Measurements from ENCODE around the gene OR52N1. TPM values are rescaled to one million over a fixed set of nuclear protein-coding genes. Genes with fewer than 3 reads are reported as not detected.

The OR52N1 gene
- polyA plus RNA-seq, 6 donors from 2014 or later, result not detected

- H3K27ac Mint-ChIP-seq, result no peak within 1 kb of the TSS
These were observed 7.8 kb downstream of the OR52N1 start, which contains the start of gene OR52N5 for GRCh38 chr11:5783255-5783654. Gene OR52N5 (minus strand): TSS chr11:5783355. CDS start chr11:5778634, 4,721 bp downstream.

GRCh38 chr11:5767056-5767455, 24.0 kb downstream of the OR52N1 start:
- Mint-ChIP-seq H3K27ac (no peak overlapping the region), H3K36me3 (no peaks in the 10 kb centered on the region), H3K27me3 (peaks cover 0 to 23% (median 0%) of the 10 kb centered on the region in 3 donors), H3K4me3 (no peak overlapping the region), H3K9me3 (no peaks in the 10 kb centered on the region), H3K4me1 (no peaks in the 10 kb centered on the region)
- ATAC-seq (ENCODE audit: low read depth in 2 of 2) (no peak), DNase-seq (no peak)

More at GRCh38 chr11:5783255-5783654, 7.8 kb downstream of the OR52N1 start, which contains the start of gene OR52N5:
- Mint-ChIP-seq H3K36me3 (no peaks in the 10 kb centered on the region), H3K4me3 (no peak within 1 kb of the TSS), H3K9me3 (peaks cover 0 to 7% (median 0%) of the 10 kb centered on the region in 7 donors), H3K27me3 (peaks cover 9 to 29% (median 20%) of the 10 kb centered on the region in 3 donors), H3K4me1 (no peaks in the 10 kb centered on the region)
- no peak for DNase-seq
- ATAC-seq (ENCODE audit: low read depth in 2 of 2), result no peak

- no peaks in the 10 kb centered on the region for H3K9me3 Mint-ChIP-seq
- H3K27me3 Mint-ChIP-seq, result peaks cover 0 to 13% (median 6%) of the 10 kb centered on the region in 3 donors
- H3K4me1 Mint-ChIP-seq, result no peaks in the 10 kb centered on the region
- DNase-seq (no peak), ATAC-seq (ENCODE audit: low read depth in 2 of 2) (no peak)
- H3K36me3 Mint-ChIP-seq, result peaks cover 0 to 8% of the 10 kb centered on the region in 2 donors
- no peak within 1 kb of the TSS for H3K4me3 Mint-ChIP-seq
- no peak within 1 kb of the TSS for H3K27ac Mint-ChIP-seq
These were observed 37.1 kb downstream of the OR52N1 start, which contains the start of gene OR52N4 for GRCh38 chr11:5753943-5754342. Gene OR52N4 (plus strand): TSS chr11:5754243. CDS start chr11:5754741, 498 bp downstream.

GRCh38 chr11:5749836-5750235, 41.2 kb downstream of the OR52N1 start:
- ATAC-seq (ENCODE audit: low read depth in 2 of 2) (no peak), DNase-seq (no peak)
- no peak overlapping the region for H3K4me3 Mint-ChIP-seq
- H3K9me3 Mint-ChIP-seq, result peaks cover 0 to 4% (median 0%) of the 10 kb centered on the region in 7 donors
- no peaks in the 10 kb centered on the region for H3K36me3 Mint-ChIP-seq
- H3K27ac Mint-ChIP-seq, result no peak overlapping the region
- no peaks in the 10 kb centered on the region for H3K4me1 Mint-ChIP-seq
- no peaks in the 10 kb centered on the region for H3K27me3 Mint-ChIP-seq

GRCh38 chr11:5746614-5747013, 44.5 kb downstream of the OR52N1 start:
- H3K9me3 Mint-ChIP-seq, result peaks cover 5 to 28% (median 15%) of the 10 kb centered on the region in 7 donors
- no peak overlapping the region for H3K27ac Mint-ChIP-seq
- no peak overlapping the region for H3K4me3 Mint-ChIP-seq
- no peaks in the 10 kb centered on the region for H3K4me1 Mint-ChIP-seq
- peaks cover 6 to 17% of the 10 kb centered on the region in 2 donors for H3K36me3 Mint-ChIP-seq
- DNase-seq (no peak), ATAC-seq (ENCODE audit: low read depth in 2 of 2) (no peak)
- peaks cover 0 to 8% (median 7%) of the 10 kb centered on the region in 3 donors for H3K27me3 Mint-ChIP-seq

- H3K9me3 Mint-ChIP-seq, result peaks cover 5 to 31% (median 23%) of the 10 kb centered on the region in 7 donors
- no peak for ATAC-seq (ENCODE audit: low read depth in 2 of 2)
- peaks cover 31 to 40% of the 10 kb centered on the region in 2 donors for H3K36me3 Mint-ChIP-seq
- no peak overlapping the region for H3K4me3 Mint-ChIP-seq
- peaks cover 0 to 15% (median 0%) of the 10 kb centered on the region in 3 donors for H3K27me3 Mint-ChIP-seq
- peak overlapping the region in 1 of 6 donors; percentile 3 for H3K27ac Mint-ChIP-seq
- no peaks in the 10 kb centered on the region for H3K4me1 Mint-ChIP-seq
- no peak for DNase-seq
These were observed 52.6 kb downstream of the OR52N1 start for GRCh38 chr11:5738431-5738830.

- H3K9me3 Mint-ChIP-seq, result peaks cover 5 to 30% (median 20%) of the 10 kb centered on the region in 7 donors
These were observed 53.2 kb downstream of the OR52N1 start for GRCh38 chr11:5737670-5738392.

GRCh38 chr11:5737091-5737490, 54.0 kb downstream of the OR52N1 start:
- no peaks in the 10 kb centered on the region for H3K4me1 Mint-ChIP-seq
- H3K9me3 Mint-ChIP-seq, result peaks cover 4 to 23% (median 14%) of the 10 kb centered on the region in 7 donors
- peak overlapping the region in 1 of 8 donors; percentile 57 for H3K4me3 Mint-ChIP-seq
- DNase-seq (no peak), ATAC-seq (ENCODE audit: low read depth in 2 of 2) (no peak)
- H3K36me3 Mint-ChIP-seq, result peaks cover 31 to 35% of the 10 kb centered on the region in 2 donors
- H3K27me3 Mint-ChIP-seq, result peaks cover 0 to 12% (median 0%) of the 10 kb centered on the region in 3 donors
- H3K27ac Mint-ChIP-seq, result no peak overlapping the region

More at GRCh38 chr11:5737670-5738392, 53.2 kb downstream of the OR52N1 start:
- Mint-ChIP-seq H3K27me3 (peaks cover 0 to 15% (median 0%) of the 10 kb centered on the region in 3 donors), H3K4me3 (no peak overlapping the region), H3K27ac (peak overlapping the region in 1 of 6 donors; percentile 3), H3K4me1 (no peaks in the 10 kb centered on the region), H3K36me3 (peaks cover 31 to 38% of the 10 kb centered on the region in 2 donors)
- DNase-seq (no peak), ATAC-seq (ENCODE audit: low read depth in 2 of 2) (no peak)

Other genes with a start within 250 kb of the OR52N1 start
- gene OR52H1, start 242.7 kb downstream of the OR52N1 start, polyA plus RNA-seq (ENCODE audit: low read depth in 6 of 6), result not detected
- gene OR52B6, start 210.4 kb downstream of the OR52N1 start, polyA plus RNA-seq (ENCODE audit: low read depth in 6 of 6), result under 1 TPM in 1 of 6 donors, not detected in 5; 0.33 TPM
- gene TRIM6, start 194.6 kb downstream of the OR52N1 start, polyA plus RNA-seq (ENCODE audit: low read depth in 6 of 6), result under 1 TPM in 1 of 6 donors, not detected in 5; 0.22 TPM
- 10 to 100 TPM; 25.3 to 58.5 (median 30.8) TPM for gene TRIM34, start 166.3 kb downstream of the OR52N1 start, polyA plus RNA-seq (ENCODE audit: low read depth in 6 of 6)
- gene TRIM5, start 106.2 kb downstream of the OR52N1 start, polyA plus RNA-seq (ENCODE audit: low read depth in 6 of 6), result 10 to 100 TPM in 1 of 6 donors, 1 to 10 TPM in 5; 5.0 to 10.2 (median 7.9) TPM
- 100 to 1,000 TPM; 178 to 300 (median 241) TPM for gene TRIM22, start 101.5 kb downstream of the OR52N1 start, polyA plus RNA-seq (ENCODE audit: low read depth in 6 of 6)
- gene OR56B1, start 54.8 kb downstream of the OR52N1 start, polyA plus RNA-seq (ENCODE audit: low read depth in 6 of 6), result under 1 TPM in 5 of 6 donors, not detected in 1; 0.16 to 0.32 (median 0.18) TPM
- 1 to 10 TPM in 2 of 6 donors, under 1 TPM in 2, not detected in 2; 0.49 to 1.1 (median 0.87) TPM for gene OR52N4, start 37.0 kb downstream of the OR52N1 start, polyA plus RNA-seq (ENCODE audit: low read depth in 6 of 6)
- under 1 TPM in 1 of 6 donors, not detected in 5; 0.20 TPM for gene OR52N5, start 7.9 kb downstream of the OR52N1 start, polyA plus RNA-seq (ENCODE audit: low read depth in 6 of 6)
- gene OR52N2, start 17.7 kb upstream of the OR52N1 start, polyA plus RNA-seq (ENCODE audit: low read depth in 6 of 6), result not detected
- gene OR52E6, start 50.6 kb upstream of the OR52N1 start, polyA plus RNA-seq (ENCODE audit: low read depth in 6 of 6), result not detected
- not detected for gene OR52E8, start 66.4 kb upstream of the OR52N1 start, polyA plus RNA-seq (ENCODE audit: low read depth in 6 of 6)
- gene OR52E4, start 89.4 kb upstream of the OR52N1 start, polyA plus RNA-seq (ENCODE audit: low read depth in 6 of 6), result not detected
- not detected for gene OR52E5, start 101.9 kb upstream of the OR52N1 start, polyA plus RNA-seq (ENCODE audit: low read depth in 6 of 6)
- gene OR56A3, start 151.0 kb upstream of the OR52N1 start, polyA plus RNA-seq (ENCODE audit: low read depth in 6 of 6), result not detected
- gene OR56A5, start 177.2 kb upstream of the OR52N1 start, polyA plus RNA-seq (ENCODE audit: low read depth in 6 of 6), result not detected
- not detected for gene OR52L1, start 195.7 kb upstream of the OR52N1 start, polyA plus RNA-seq (ENCODE audit: low read depth in 6 of 6)
- not detected for gene OR56A4, start 215.7 kb upstream of the OR52N1 start, polyA plus RNA-seq (ENCODE audit: low read depth in 6 of 6)
- gene OR56A1, start 239.5 kb upstream of the OR52N1 start, polyA plus RNA-seq (ENCODE audit: low read depth in 6 of 6), result not detected

Data from naive B cell (primary cell).